DMS114 treated with DMSO at 0.1 percent for 48 hours (cell line): ENCODE results near the gene ENAH.

ENCODE experiments used
- DNase-seq: peaks from one replicate; lab custom pipeline; 2025; ENCODE audit not compliant: unreplicated experiment; lab: John Stamatoyannopoulos, UW

The ENAH gene

DNA sequence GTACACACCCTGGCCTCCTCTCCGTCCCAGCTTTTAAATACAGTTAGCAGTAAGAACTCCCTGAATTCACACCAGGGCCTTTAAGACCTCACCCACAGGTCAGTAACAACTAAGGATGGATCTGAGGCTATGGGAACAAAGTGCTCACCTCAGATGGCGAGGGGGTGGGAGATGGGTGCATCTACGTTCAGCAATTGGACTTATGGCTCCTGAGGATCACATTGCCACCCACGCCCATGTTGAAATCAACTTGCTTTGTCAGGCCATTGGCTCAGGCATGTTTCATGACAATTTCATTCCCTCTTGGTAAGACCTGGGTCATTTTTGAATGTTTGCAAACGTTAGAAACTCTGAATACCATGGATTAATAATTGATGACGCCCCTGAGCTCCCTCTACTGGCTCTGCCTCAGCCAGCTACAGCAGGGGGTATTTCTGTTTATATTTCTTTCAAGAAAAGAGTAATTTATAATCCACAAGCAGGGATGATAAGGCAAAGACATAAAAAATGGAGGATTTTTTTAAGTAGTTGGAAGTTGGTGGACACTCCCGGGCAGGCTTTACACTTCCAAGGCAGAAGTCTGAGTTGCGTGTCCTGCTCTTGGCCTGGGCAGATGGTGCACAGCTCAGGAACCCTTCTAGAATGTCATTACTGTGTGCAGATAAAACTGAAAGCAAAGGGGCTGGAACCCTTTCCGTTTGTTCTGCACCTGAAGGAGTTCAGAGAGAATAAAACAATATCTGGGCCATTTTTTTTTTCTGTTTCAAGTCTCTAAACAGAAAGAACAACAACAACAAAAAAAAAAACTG is 211.4 kb downstream of the ENAH start:
- DNase-seq: no peak

DNA sequence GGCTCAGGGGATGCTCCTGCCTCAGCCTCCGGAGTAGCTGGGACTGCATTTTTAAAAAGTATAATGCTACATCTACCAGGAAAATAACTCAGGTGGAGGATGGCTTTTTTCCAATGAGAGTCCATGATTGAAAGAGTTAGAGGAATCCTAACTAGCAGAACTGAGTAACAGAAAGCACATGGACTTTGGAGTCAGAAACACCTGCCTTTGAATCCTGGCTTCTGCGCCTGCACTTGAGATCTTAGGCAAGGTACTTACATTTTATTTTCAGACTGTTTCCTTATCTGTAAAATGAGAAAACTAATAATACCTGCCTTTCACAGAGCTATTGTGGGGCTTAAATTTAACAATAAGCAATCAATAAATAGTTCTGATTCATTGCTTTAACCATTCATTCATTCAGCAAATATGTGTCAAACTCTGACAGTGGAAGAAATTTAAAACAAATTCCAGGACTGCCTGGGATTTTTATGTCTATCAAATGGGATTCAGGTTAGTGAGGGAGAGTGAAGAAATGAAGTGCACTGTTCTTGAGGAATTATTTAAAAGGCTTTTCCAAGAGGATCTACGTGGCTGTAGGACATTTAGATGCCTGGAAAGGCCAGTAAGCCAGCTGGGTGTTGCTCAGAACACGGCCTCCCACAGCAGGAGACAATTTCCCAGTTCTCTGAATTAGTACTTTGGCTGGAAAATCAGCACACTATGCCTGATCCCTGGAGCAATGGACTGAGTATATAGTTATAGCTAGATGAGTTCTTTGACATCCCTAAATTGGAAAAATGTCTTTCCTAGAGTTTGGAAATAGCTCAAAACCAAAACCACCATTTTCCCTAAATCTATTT is 212.3 kb downstream of the ENAH start:
- DNase-seq: no peak

DNA sequence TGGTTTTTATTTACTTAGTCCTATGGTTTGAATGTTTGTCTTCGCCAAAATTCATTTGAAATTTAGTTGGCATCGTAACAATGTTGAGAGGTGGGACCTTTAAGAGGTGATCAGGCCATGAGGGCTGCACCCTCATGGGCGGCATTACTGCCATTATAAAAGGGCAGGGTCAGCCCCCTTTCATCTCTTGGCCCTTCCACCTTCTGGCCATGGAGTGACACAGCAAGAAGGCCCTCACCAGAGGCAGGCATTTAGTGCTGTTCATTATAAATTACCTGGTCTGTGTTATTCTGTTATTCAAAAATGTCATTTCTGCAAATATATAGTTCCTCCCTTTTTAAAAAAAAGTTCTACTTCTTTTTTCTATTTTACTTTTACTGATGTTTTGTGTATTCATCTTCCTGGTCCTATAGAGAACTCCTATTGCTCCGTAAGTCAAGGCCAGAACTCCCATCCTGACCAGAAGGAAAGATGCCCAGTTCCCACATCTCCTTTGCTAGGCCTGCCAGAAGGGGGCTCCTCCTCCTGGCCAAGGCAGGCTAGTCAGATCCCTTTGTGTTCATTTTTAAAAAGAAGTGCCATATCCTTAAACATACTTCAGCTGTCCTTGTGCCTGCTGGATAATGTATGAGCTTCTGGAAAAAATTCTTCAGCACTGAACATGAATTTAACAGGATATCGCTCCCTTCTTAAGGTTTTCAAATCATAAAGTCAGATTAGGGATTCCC is 215.0 kb downstream of the ENAH start:
- no peak for DNase-seq
